Central memory CD4-positive, alpha-beta T cell (primary cell): ENCODE data around the gene SCCPDH.
A peak's percentile ranks its signal among the peaks of the same experiment; 100 is the strongest.

ENCODE experiments used
- DNase-seq: peaks from one replicate; pipeline ENCODE4 v3.0.0; 2022

Gene SCCPDH

DNA sequence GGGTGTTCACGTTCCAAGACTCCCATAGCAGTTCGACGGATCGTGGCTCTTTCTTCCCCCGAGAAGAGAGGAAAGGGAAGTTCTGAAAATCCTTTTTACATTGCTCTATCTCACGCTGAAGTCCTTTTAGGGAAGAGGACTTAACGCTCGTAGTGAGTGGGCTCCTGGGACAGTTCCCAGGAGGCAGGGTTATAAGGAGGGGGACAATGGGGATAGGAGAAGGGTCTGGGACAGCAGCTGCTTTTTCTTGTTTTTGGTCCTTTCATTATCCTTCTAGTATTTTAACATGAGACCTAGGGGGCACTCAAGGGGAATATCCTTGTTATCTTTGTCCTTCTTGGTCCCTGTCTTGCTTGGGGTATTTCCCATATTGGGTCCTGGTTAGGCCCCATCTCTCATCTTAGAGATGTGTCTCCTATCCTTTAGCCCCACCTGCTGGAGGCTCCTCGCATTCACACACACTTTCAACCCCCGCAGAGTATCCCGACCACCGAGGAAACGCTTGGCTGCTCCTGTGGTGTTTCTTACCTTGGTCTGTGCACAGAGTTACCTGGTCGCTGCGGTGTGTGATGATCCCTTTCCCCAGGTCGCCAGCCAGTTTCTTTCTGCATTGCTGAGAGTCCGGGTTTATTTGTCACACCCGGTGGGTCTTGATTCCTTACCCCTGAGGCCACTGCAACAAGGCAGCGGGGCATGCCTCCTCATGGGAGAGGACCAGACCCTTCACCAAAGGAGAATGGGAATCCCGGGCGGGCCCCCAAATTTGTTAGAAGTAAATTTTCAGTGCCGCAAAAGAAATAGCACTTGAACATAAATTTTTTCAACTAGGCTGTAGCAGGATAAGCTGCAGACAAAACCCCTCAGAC, 29.7 kb downstream of the SCCPDH start:
- peak; percentile 24 for DNase-seq

DNA sequence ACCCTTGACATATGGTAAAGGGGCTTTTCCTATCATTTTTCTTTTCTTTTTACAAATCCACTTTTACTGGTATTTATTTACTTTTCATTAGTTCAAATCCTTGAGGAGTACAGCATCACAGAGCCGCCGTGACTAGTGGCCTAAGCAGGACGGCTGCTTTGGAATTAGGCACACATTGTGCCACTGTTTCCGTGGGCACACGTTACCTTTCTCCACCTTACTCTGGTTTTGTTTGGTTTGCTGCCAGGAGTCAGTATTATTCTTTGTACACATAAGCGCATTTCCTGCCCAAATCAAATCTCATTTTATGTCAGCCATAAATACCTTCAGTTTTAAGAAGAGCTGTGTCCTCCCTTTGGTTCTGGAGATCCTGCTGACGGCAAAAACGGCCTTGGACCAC, 31.2 kb downstream of the SCCPDH start:
- DNase-seq = no peak

DNA sequence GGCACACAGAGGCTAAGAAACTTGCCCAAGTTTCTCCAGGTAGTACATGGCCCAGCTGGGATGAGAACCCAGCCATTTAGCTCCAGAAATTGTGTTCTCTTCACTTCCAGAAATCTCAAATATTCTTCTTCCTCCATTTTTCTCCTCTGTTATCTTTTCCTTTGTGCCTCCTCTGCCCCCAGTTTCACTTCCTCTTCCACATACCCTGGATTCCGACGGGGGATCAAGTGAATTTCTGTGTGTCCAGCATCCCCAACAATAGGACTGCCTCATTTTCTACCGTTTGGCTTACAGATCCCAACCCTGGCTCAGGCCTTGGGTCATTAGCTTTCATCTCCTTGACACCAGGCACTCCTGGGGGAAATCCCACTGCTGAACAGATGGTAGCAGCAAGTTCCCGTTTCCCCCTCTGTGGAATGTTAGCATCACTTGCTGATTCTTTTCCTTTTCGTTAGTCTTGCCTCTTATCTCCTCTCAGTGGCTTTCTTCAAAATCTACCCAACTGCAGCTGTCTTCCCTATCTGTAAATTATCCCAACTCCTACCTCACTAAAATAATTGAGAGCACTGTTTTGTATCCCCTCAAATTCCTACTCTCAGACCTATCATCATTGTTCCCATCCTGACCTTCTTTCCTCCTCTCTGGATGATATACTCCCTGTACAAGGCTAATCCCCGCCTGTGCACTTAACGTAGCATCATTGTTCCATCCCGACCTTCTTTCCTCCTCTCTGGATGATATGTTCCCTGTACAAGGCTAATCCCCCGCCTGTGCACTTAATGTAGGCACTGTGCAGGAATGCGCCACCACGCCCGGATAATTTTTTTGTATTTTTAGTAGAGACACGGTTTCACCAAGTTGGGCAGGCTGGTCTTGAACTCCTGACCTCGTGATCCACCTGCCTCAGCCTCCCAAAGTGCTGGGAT, 36.5 kb downstream of the SCCPDH start:
- no peak for DNase-seq

DNA sequence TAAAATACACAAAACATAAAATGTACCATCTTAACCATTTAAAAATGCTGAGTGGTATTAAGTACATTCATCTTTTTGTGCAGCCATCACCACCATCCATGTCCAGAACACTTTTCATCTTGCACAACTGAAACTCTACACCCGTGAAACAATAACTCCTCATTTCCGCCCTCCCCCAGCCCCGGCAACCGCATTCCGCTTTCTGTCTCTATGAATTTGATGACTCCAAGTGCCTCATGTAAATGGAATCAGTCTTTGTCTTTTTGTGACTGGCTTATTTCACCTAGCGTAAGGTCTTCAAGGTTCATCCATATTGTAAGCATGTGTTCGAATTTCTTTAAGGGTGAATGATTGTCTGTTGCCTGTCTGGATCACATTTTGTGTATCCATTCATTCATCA, 37.2 kb downstream of the SCCPDH start:
- no peak for DNase-seq

DNA sequence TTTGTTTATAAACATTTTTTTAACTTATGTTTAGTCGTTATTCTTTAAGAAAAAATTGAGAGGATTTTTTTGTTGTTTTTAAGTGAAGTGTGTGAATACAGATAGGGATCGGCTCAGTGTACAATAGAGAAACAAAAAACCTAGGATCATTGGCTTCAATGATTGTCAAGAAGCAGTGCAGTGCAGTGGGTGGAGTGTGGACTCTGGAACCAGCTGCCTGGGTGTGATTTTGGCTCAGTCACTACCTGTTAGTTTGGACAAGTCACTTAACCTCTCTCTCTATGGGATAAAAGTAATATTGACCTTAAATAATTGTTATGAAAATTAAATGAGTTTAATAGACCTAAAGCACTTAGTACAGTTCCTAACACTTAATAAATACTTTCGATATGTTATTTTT, 41.3 kb downstream of the SCCPDH start:
- no peak for DNase-seq

DNA sequence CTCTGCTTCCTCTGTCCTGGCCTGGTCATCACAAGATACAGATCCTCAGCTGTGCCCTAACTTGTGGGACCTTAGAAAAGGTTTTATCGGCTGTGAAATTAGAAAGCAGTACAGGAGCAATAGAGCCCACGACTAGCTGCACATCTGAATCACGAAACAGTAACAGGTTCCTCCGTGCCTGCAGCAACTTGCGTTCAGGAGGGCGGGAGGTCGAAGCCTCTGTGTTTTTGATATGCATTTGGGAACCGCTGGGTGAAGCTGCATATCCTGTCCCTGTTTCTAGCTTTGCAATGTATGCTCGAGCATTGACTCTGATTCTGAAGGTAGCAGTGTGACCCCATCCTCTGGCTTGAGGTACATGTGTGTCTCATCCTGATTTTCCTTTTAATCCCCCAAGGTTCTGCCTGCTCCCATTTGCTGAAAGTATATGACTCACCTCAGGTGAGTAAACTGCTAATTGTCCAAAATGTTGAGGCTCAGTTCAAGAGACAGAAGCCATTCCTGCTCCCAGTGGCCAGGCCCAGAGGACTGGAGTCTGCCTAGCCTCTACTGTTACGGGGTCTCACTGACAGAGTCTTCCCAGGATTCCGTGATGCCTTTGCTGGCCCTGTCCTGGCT, 44.3 kb downstream of the SCCPDH start:
- DNase-seq = no peak

DNA sequence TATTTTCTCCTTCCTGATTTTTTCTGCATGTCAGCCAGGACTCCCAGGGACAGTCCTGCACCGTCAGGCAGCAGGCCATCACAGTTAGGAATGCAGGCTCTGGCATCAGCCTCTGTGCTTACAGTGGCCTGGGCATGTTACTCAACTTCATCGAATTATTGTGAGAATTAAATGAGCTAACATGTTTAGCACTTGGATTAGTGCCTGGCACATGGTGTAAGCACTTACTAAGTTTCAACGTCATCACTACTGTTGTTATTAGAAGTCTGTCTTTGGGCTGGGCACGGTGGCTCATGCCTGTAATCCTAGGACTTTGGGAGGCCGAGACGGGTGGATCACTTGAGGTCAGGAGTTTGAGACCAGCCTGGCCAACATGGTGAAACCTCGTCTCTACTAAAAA, 45.1 kb downstream of the SCCPDH start:
- DNase-seq = no peak

DNA sequence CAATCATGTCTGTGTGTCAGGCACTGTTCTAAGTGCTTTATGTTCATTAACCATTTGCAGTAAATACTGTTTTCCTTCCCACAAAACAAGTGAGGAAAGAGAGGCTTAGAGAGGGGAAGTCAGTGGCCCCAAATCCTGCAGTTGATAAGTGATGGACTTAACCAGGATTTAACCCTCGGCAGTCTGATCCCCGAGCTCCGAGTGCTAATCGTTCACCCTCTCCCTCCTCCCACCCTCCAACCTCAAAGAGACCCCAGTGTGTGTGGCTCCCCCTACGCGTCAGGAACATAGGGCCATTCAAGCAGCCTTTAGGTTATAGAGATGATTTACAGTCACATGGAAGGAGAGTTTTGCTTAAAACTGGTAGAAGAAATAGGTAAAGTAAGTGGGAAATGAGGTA, 47.2 kb downstream of the SCCPDH start:
- no peak for DNase-seq

DNA sequence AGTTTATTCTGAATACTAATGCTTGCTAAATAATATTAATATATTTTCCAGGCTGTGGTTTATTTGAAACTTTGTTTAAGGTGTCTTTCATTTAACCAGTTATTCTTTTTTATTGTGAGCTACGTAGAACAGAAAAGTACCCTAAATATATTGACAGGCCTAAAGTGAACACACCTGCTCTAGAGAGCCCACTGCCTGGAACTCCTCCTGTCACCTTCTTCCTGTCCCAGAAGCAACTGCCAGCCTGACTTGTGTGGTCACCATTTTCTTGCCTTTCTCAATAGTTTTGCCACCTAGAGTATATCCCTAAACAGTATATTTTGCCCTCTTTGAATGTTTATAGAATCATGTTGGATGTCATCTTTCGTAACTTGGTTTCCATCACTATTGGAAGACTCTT, 48.5 kb downstream of the SCCPDH start:
- no peak for DNase-seq

DNA sequence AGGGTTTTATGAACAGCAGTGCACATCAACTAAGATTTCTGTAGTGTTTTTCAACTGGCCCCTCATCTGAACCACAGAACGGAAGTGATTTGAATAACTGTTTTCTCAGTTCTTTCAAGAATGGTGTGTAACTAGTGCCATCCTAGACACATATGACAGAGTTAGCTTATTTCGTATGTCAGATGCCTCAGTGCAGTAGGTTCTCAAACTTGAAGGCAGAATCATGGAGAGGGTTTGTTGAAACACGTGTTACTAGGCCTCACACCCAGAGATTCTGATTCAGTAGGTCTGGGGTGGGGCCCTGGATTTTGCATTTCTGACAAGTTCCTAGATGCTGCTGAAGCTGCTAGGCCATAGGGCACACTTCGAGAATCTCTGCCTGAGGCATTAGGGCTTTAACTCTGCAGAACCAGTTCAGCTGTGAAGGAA, 49.0 kb downstream of the SCCPDH start:
- no peak for DNase-seq

DNA sequence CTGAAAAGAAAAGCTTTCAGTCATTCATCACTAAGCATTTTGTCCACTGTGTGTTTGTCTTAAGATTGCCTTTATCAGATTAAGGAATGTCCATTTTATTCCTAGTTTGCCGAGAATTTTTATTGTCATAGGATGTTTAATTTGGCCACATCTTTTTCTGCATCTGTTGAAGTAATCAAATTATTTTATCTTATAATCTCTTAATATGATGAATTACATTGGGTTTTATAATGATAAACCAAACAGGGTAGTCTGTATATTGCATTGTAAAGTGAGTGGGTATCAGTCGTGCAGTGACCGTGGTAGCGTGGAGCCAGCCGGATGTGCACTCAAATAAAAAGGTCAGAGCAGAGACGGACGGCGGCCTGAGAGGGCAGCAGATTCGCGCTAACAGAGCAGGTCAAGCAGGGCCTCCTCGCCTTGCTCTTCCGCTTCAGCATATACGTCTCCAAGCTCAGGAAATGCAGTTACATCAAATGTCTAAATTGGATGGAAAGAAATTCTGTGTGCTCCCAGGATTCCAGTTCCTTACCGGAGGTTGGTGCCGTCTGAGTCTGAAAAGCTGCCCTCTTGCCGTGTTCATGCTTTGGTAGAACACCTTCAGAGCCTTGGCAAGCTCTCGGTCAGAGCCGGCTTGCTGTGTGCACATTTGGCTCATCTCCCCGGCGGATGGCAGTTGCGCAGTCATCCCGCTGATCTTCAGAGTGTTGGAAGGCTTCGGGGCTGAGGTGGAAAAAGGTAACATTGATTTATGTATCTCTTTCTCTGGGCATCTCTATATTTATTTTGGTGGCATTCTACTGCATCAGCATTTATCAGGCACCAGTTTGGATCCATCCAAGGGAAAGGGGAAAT, 51.5 kb downstream of the SCCPDH start:
- DNase-seq = no peak

DNA sequence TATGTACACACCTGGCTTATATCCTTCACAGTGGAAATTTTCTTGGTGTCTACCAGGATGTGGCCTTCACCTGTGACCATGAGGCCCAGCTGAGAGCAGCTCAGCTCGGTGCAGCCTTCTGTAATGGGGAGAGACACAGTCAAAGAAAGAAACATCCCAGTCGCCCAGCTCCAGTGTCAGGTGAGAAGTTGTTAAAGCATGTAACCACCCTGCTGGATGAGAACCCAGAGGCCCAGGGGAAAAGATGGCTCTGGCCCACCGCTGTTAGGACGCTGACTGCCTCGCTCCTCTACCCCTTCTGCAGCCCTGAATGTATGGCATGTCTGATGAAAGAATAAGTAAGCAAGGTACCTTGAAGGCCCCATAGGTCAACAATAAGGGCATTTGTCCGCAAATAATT, 52.7 kb downstream of the SCCPDH start:
- no peak for DNase-seq

DNA sequence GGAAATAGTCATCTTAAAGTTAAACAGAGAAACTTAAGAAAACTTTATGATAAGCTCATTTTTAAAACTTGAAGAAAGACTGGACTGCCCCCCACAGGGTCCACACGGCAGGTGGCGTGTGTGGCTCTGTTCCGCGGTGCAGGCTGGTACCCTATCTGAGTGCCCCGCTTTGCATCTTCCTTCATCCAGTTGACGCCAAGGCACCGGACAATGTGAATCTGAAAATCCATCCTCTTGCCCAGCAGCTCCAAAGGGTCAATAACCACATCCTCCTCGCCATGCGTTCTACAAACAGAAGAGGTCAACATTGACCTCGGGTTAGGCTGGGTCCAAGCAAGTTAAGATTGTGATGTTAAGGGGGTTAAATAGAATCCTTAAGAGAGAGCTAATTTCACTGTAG, 54.5 kb downstream of the SCCPDH start:
- DNase-seq = no peak

DNA sequence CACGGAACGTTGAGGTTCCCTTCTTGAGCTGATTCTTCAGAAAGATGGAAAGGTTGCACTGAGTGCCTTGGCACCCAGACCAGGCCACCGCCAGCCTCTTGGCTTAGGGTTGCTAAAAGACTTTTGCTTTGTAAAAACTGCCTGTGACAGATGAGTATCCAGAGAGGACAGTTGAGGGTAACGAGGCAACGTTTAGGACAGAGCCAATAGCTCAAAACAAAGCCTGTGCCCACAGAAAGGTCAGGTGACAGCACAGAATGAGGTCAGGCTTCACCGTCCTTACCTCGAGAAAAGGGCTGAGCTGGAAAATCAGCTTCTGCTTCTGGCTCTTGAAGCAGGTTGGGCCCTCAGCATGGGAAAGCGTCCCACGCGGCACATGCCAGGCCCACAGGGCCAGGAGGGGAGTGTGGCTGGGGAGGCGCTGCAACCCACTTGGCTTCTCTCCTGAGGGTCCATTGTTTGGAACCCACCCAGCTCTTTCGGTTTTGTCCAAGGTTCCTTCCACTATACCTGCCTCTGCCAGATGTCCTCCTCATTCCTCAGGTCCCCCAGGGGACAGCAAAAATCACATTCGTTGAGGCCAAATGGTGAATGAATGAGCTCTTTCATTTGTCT, 55.5 kb downstream of the SCCPDH start:
- no peak for DNase-seq

DNA sequence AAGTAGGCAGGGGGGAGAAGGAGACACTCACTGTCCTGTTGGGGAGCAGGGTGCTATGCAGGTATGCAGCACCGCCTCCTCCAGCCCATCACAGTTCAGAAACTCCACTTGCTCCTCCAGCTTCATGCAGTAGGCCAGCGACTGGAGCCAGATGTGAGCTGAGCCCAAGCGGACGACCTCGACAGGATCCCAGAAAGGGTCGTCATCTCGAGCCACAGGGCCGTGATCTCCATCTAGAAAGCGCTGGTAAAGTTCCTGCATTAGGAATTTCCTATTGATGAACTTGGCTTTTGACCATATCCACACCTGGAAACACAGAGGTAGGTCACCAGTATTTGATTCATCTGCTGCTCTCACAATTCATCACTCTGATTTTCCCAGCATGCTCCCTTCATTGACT, 56.1 kb downstream of the SCCPDH start:
- DNase-seq = no peak

DNA sequence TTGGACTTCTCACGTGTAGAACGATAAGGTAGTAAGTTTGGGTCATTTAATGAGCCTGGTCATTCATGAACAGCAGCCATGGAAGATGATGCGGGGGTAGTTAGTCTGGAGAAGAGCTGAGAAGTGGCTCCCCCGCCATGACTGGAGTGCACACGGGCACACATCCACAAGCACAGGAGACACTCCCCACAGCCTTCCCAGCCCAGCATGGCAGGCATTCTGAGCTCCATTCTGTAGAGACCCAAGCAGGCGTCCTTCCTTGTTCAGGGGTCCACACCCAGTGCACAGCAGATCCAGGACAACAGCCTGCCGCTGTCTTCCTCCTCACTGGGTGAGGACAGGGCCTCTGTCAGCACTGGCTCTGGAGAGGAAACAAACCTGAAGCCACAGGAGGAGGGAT, 57.0 kb downstream of the SCCPDH start:
- no peak for DNase-seq

DNA sequence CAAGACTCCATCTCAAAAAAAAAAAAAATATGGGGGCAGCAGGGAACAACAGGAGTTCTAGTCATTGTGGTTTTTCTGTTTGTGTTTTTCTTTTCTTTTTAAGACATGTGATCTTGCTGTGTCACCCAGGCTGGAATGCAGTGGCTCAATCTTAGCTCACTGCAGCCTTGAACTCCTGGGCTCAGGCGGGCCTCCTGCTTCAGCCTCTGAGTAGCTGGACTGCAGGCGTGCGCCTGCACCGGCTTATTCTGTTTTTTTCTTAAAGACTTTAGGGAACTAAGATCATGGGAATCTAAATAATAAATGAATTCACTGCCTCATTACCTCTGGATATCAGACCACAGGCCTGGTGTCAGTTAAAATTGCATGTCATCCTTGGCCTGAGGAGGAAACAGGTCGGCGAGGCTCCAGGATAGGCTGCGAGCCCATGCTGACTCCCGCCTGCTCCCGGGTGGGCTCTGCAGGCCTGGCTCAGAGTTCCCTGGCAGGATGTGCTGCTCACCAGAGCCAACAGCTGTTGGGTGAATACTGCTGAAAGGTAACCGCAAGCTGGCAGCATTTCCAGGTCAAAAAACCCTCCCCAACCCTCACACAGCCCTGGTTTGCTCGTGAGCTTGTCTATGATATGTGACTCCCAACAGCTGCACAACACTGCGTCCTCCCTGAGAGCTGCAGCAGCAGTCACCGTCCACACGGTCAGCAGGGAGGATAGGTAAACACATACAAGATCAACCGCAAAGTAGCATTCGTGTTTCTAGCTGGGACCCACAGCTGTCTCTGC, 58.1 kb downstream of the SCCPDH start:
- DNase-seq = no peak

DNA sequence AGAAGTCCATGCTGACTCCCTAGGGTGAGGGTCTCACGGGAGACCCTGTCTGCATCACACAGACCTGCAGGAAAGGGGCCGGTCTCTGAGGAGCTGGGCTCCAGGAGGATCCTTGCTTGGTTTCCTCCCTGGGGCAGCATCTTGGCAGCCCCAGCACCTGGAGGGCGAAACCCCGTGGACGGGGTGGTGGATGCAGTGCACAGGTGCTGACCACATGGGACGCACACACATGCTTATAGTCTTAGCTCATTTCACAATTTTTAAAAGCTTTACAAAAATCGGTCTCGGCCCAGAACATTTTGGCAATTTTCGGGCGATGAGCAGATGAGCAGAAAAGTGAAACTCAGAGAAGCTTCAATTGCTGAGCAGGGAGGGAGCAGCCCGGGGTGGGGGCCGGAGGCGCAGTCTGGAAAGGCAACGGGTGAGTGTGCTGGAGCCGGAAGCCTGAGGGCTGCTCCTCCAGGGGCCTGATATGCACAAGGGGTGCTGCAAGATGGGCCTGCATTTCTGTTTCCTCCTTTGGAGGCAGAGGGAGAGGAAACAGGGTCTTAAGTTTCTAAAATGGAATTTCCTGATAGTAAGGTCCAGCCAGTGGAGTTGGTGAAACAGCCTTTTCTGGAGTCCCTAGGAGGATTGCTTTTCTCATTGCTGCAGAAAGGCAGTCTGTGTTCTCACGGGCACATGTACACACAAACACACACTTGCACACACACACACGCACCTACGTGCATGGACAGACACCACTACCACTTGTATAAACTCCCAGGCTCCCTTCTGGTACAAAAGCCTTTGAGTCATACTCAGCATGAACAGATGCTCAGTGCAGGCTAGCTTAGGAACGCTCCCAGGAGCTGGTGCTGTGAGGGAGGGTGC, 60.6 kb downstream of the SCCPDH start:
- DNase-seq = no peak

DNA sequence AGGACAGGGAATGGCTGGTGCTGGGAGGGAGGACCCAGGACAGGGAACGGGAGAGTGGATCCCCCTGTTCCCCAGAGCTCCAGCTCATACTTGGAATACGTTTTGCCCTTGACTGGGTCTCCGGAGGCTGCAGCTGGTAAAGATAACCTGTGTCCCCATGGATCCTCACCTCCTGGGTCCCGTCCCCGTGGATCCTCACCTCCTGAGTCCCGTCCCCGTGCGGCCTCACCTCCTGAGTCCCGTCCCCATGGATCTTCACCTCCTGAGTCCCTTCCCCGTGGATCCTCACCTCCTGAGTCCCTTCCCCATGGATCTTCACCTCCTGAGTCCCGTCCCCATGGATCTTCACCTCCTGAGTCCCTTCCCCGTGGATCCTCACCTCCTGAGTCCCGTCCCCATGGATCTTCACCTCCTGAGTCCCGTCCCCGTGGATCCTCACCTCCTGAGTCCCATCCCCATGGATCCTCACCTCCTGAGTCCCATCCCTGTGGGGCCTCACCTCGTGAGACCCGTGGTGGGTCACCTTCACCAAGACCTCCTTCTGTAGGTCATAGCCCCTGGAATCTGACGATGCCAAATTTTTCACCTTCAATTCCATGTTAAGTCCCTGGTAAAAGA, 61.4 kb downstream of the SCCPDH start:
- DNase-seq = no peak
